Retinal pigment epithelial cell (primary cell): Measurements from ENCODE around the gene MYO7B.

Source experiments
- DNase-seq: peaks from one replicate; pipeline ENCODE4 v3.0.0-alpha.2; 2010; ENCODE audit warnings: low read depth
- H3K4me3 ChIP-seq: 2 replicates; pipeline ENCODE4 v1.5.1; 2011; ENCODE audit warnings: mild to moderate bottlenecking, low read length, control low read depth, moderate library complexity
- CTCF ChIP-seq: conservative IDR thresholded peaks from 2 replicates; pipeline ENCODE4 v1.5.1; 2011; ENCODE audit warnings: low read depth, low read length, control low read depth, inconsistent platforms

The MYO7B gene

GRCh38 chr2:127658641-127659407 lies 123.3 kb downstream of the MYO7B start:
- H3K4me3 ChIP-seq, result no peak overlapping the region
- DNase-seq, result no peak
- TF ChIP-seq CTCF, result no peak

- DNase-seq, result no peak
- no peak for TF ChIP-seq CTCF
- no peak overlapping the region for H3K4me3 ChIP-seq
Observed at GRCh38 chr2:127659408-127660290, 124.2 kb downstream of the MYO7B start.

GRCh38 chr2:127660291-127660578 lies 124.8 kb downstream of the MYO7B start:
- no peak overlapping the region for H3K4me3 ChIP-seq
- no peak for TF ChIP-seq CTCF
- no peak for DNase-seq

GRCh38 chr2:127661072-127661649 lies 125.7 kb downstream of the MYO7B start:
- no peak overlapping the region for H3K4me3 ChIP-seq
- no peak for DNase-seq
- no peak for TF ChIP-seq CTCF

GRCh38 chr2:127661949-127662510 lies 126.5 kb downstream of the MYO7B start:
- DNase-seq, result no peak
- H3K4me3 ChIP-seq, result no peak overlapping the region
- TF ChIP-seq CTCF, result no peak

- H3K4me3 ChIP-seq, result no peak overlapping the region
- DNase-seq, result no peak
- TF ChIP-seq CTCF, result no peak
Observed at GRCh38 chr2:127662937-127663565, 127.6 kb downstream of the MYO7B start.
